ENCODE measurements around the gene TSEN54.
"Not testable (repeated sequence)": the region's sequence is repeated elsewhere in the genome, so short reads cannot be mapped to it uniquely, and the experiment has no call there.

The TSEN54 gene

GRCh38 chr17:75518983-75519537 lies 2.7 kb downstream of the TSEN54 start:
- DNase-seq = no peak

- DNase-seq = not testable (repeated sequence)
These were observed 4.1 kb downstream of the TSEN54 start for GRCh38 chr17:75520413-75520812.

- no peak for DNase-seq
These were observed 5.0 kb downstream of the TSEN54 start for GRCh38 chr17:75521290-75521689.

- no peak for DNase-seq
These were observed 5.8 kb downstream of the TSEN54 start for GRCh38 chr17:75521951-75522727.

GRCh38 chr17:75523647-75524046 lies 7.3 kb downstream of the TSEN54 start:
- DNase-seq = no peak

- no peak for DNase-seq
These were observed 8.1 kb downstream of the TSEN54 start for GRCh38 chr17:75524269-75524969.

GRCh38 chr17:75524970-75525805 lies 8.9 kb downstream of the TSEN54 start, which contains the start of gene LLGL2:
LLGL2 (plus strand) TSS chr17:75525697; CDS start chr17:75543427, 17,730 bp downstream.
- DNase-seq = peak; percentile 89

- no peak for DNase-seq
These were observed 9.7 kb downstream of the TSEN54 start for GRCh38 chr17:75525806-75526554.

GRCh38 chr17:75526555-75527270 lies 10.4 kb downstream of the TSEN54 start:
- no peak for DNase-seq

GRCh38 chr17:75530837-75531720 lies 14.8 kb downstream of the TSEN54 start:
- DNase-seq = no peak

- no peak for DNase-seq
These were observed 15.4 kb downstream of the TSEN54 start for GRCh38 chr17:75531721-75532072.

- peak; percentile 50 for DNase-seq
These were observed 18.8 kb downstream of the TSEN54 start for GRCh38 chr17:75535119-75535537.

GRCh38 chr17:75535871-75536270 lies 19.5 kb downstream of the TSEN54 start:
- no peak for DNase-seq

- DNase-seq = no peak
These were observed 20.0 kb downstream of the TSEN54 start for GRCh38 chr17:75536366-75536765.

GRCh38 chr17:75539967-75540729 lies 23.8 kb downstream of the TSEN54 start:
- DNase-seq = no peak

- no peak for DNase-seq
These were observed 24.7 kb downstream of the TSEN54 start for GRCh38 chr17:75540923-75541503.

- no peak for DNase-seq
These were observed 25.9 kb downstream of the TSEN54 start for GRCh38 chr17:75542229-75542628.

GRCh38 chr17:75542728-75543336 lies 26.5 kb downstream of the TSEN54 start:
- DNase-seq = no peak

GRCh38 chr17:75544250-75544649 lies 27.9 kb downstream of the TSEN54 start:
- DNase-seq = no peak
